GDM1 (cell line): ENCODE data around the gene DNAJC10.

Experiments used
- DNase-seq: peaks from one replicate; lab custom pipeline; 2025; lab: John Stamatoyannopoulos, UW

The DNAJC10 gene

GRCh38 chr2:182784777-182785176 is 68.7 kb downstream of the DNAJC10 start:
- no peak for DNase-seq

GRCh38 chr2:182792441-182792840 is 76.4 kb downstream of the DNAJC10 start:
- DNase-seq: no peak

GRCh38 chr2:182798736-182799135 is 82.7 kb downstream of the DNAJC10 start:
- no peak for DNase-seq

GRCh38 chr2:182804128-182804527 is 88.1 kb downstream of the DNAJC10 start:
- no peak for DNase-seq

GRCh38 chr2:182807319-182807718 is 91.3 kb downstream of the DNAJC10 start:
- DNase-seq: no peak

GRCh38 chr2:182810087-182810486 is 94.0 kb downstream of the DNAJC10 start:
- no peak for DNase-seq

GRCh38 chr2:182814380-182814779 is 98.3 kb downstream of the DNAJC10 start:
- no peak for DNase-seq

- no peak for DNase-seq
Observed at GRCh38 chr2:182814804-182815203, 98.7 kb downstream of the DNAJC10 start.

- no peak for DNase-seq
Observed at GRCh38 chr2:182816866-182817265, 100.8 kb downstream of the DNAJC10 start.

- DNase-seq: no peak
Observed at GRCh38 chr2:182817558-182817957, 101.5 kb downstream of the DNAJC10 start.

- DNase-seq: no peak
Observed at GRCh38 chr2:182818501-182818900, 102.4 kb downstream of the DNAJC10 start.

- no peak for DNase-seq
Observed at GRCh38 chr2:182818925-182819324, 102.9 kb downstream of the DNAJC10 start.

GRCh38 chr2:182819412-182819811 is 103.4 kb downstream of the DNAJC10 start:
- no peak for DNase-seq

- DNase-seq: no peak
Observed at GRCh38 chr2:182821182-182821581, 105.1 kb downstream of the DNAJC10 start.

GRCh38 chr2:182822733-182823132 is 106.7 kb downstream of the DNAJC10 start:
- no peak for DNase-seq

- no peak for DNase-seq
Observed at GRCh38 chr2:182824056-182824766, 108.2 kb downstream of the DNAJC10 start.

GRCh38 chr2:182824767-182825158 is 108.7 kb downstream of the DNAJC10 start:
- no peak for DNase-seq

GRCh38 chr2:182826064-182826463 is 110.0 kb downstream of the DNAJC10 start:
- no peak for DNase-seq

- no peak for DNase-seq
Observed at GRCh38 chr2:182826496-182826895, 110.4 kb downstream of the DNAJC10 start.

GRCh38 chr2:182827182-182827879 is 111.3 kb downstream of the DNAJC10 start:
- DNase-seq: no peak

- no peak for DNase-seq
Observed at GRCh38 chr2:182831101-182831500, 115.0 kb downstream of the DNAJC10 start.

- no peak for DNase-seq
Observed at GRCh38 chr2:182831921-182832320, 115.9 kb downstream of the DNAJC10 start.

- DNase-seq: no peak
Observed at GRCh38 chr2:182833084-182833854, 117.2 kb downstream of the DNAJC10 start.
